IMR-90 (cell line): ENCODE measurements around the gene FIGLA. TPM values are rescaled to one million over a fixed set of nuclear protein-coding genes. Genes with fewer than 3 reads are reported as not detected.

Experiments
- ATAC-seq: fragments of 200-7000 bp; cut with Tn5 transposase; 2 replicates; pipeline ENCODE4 v1.9.1; 2020; ENCODE audit warnings: low read depth, mild to moderate bottlenecking, moderate library complexity
- BruUV-seq: library from RNA; stranded (reverse); fragments of 400-500 nt; replicated peaks from 2 replicates; lab custom pipeline; 2021; lab: Mats Ljungman, UMichigan
- CTCF ChIA-PET: fragments of 300-600 bp; formaldehyde crosslinking; extraction: SDS; loops from one replicate; lab custom pipeline; 2021; ENCODE audit warnings: antibody characterized with exemption; lab: Yijun Ruan, JAX
- POLR2A ChIA-PET: fragments of 300-600 bp; sonication (Branson Sonifier 250); formaldehyde crosslinking; loops from one replicate; lab custom pipeline; 2022; ENCODE audit warnings: antibody characterized with exemption; ENCODE audit not compliant: unreplicated experiment; lab: Charles Lee
- DNase-seq: peaks from one replicate; pipeline ENCODE4 v3.0.0; 2013
- H2AFZ ChIP-seq: replicated peaks from 2 replicates; pipeline ENCODE3; 2013; ENCODE audit warnings: low read length, mild to moderate bottlenecking; ENCODE audit not compliant: poor library complexity
- H2AK5ac ChIP-seq: 2 replicates; pipeline ENCODE4 v1.6.1; 2013; ENCODE audit warnings: low read depth, low read length, inconsistent platforms
- H2AK9ac ChIP-seq: replicated peaks from 2 replicates; pipeline ENCODE3; 2013; ENCODE audit warnings: mild to moderate bottlenecking, low read depth, low read length, moderate library complexity; ENCODE audit not compliant: poor library complexity
- H2BK120ac ChIP-seq: 2 replicates; pipeline ENCODE4 v1.6.1; 2013; ENCODE audit warnings: low read depth, low read length, inconsistent platforms
- H2BK15ac ChIP-seq: 3 replicates; pipeline ENCODE4 v1.6.1; 2013; ENCODE audit warnings: low read depth, low read length, inconsistent platforms
- H2BK20ac ChIP-seq: 2 replicates; pipeline ENCODE4 v1.6.1; 2013; ENCODE audit warnings: low read depth, mild to moderate bottlenecking, inconsistent platforms, low read length, moderate library complexity
- H2BK5ac ChIP-seq: 2 replicates; pipeline ENCODE4 v1.6.1; 2013; ENCODE audit warnings: mild to moderate bottlenecking, low read depth, low read length, inconsistent platforms; ENCODE audit not compliant: poor library complexity, severe bottlenecking
- H3K14ac ChIP-seq: replicated peaks from 2 replicates; pipeline ENCODE4 v1.6.1; 2013; ENCODE audit warnings: low read depth, low read length, inconsistent platforms
- H3K18ac ChIP-seq: 2 replicates; pipeline ENCODE4 v1.6.1; 2013; ENCODE audit warnings: low read depth, low read length, control low read depth
- H3K23ac ChIP-seq: 2 replicates; pipeline ENCODE4 v1.6.1; 2013; ENCODE audit warnings: low read depth, low read length, inconsistent platforms
- H3K27ac ChIP-seq: 2 replicates; pipeline ENCODE4 v1.5.1; 2013; ENCODE audit warnings: mild to moderate bottlenecking, control low read depth, low read length; ENCODE audit not compliant: insufficient read depth
- H3K27me3 ChIP-seq: 2 replicates; pipeline ENCODE4 v1.6.1; 2013; ENCODE audit warnings: low read length; ENCODE audit not compliant: control insufficient read depth, insufficient read depth
- H3K36me3 ChIP-seq: 2 replicates; pipeline ENCODE4 v1.6.1; 2013; ENCODE audit warnings: low read length, mixed read lengths; ENCODE audit not compliant: control insufficient read depth, insufficient read depth
- H3K4ac ChIP-seq: 2 replicates; pipeline ENCODE4 v1.6.1; 2013; ENCODE audit warnings: low read depth, low read length, inconsistent platforms
- H3K4me1 ChIP-seq: 2 replicates; pipeline ENCODE4 v1.6.1; 2013; ENCODE audit warnings: low read length, mixed read lengths; ENCODE audit not compliant: control insufficient read depth, insufficient read depth
- H3K4me2 ChIP-seq: 2 replicates; pipeline ENCODE4 v1.6.1; 2013; ENCODE audit warnings: low read depth, mild to moderate bottlenecking, control low read depth, low read length, moderate library complexity
- H3K4me3 ChIP-seq: 2 replicates; pipeline ENCODE4 v1.5.1; 2013; ENCODE audit warnings: low read depth, mild to moderate bottlenecking, control low read depth, low read length, moderate library complexity; ENCODE audit not compliant: insufficient read depth
- H3K56ac ChIP-seq: 2 replicates; pipeline ENCODE4 v1.6.1; 2013; ENCODE audit warnings: low read length, inconsistent platforms; ENCODE audit not compliant: insufficient read depth; ENCODE audit errors: extremely low read depth
- H3K79me1 ChIP-seq, 2 experiments: 2 replicates each; pipeline ENCODE4 v1.6.1; 2013; ENCODE audit warnings: low read length in 2 of 2, inconsistent platforms in 1 of 2, low read depth in 1 of 2
- H3K9ac ChIP-seq: 2 replicates; pipeline ENCODE4 v1.6.1; 2013; ENCODE audit warnings: low read depth, low read length, control low read depth
- H3K9me1 ChIP-seq: 2 replicates; pipeline ENCODE4 v1.6.1; 2013; ENCODE audit warnings: low read length, inconsistent platforms; ENCODE audit not compliant: insufficient read depth
- H3K9me3 ChIP-seq: 2 replicates; pipeline ENCODE4 v1.6.1; 2013; ENCODE audit warnings: low read length; ENCODE audit not compliant: control insufficient read depth, insufficient read depth
- H4K20me1 ChIP-seq: 2 replicates; pipeline ENCODE4 v1.6.1; 2013; ENCODE audit warnings: low read length, inconsistent platforms; ENCODE audit not compliant: insufficient read depth
- H4K5ac ChIP-seq: 2 replicates; pipeline ENCODE4 v1.6.1; 2013; ENCODE audit warnings: mild to moderate bottlenecking, low read depth, low read length, control low read depth
- H4K8ac ChIP-seq, 2 experiments: 2 replicates each; pipeline ENCODE4 v1.6.1; 2013; ENCODE audit warnings: low read depth in 2 of 2, low read length in 2 of 2, control low read depth in 1 of 2, inconsistent platforms in 1 of 2
- H4K91ac ChIP-seq: 2 replicates; pipeline ENCODE4 v1.6.1; 2013; ENCODE audit warnings: low read depth, low read length, inconsistent platforms; ENCODE audit not compliant: insufficient read depth
- CHD1 ChIP-seq: IDR thresholded peaks from 2 replicates; pipeline ENCODE4 v1.6.1; 2012; ENCODE audit warnings: low read depth, low read length, improper control_type of control experiment
- FOS ChIP-seq: fragments of 150-350 bp; IDR thresholded peaks from 2 replicates; pipeline ENCODE4 v1.6.1; 2016; ENCODE audit warnings: low read depth, low read length
- MAFK ChIP-seq: IDR thresholded peaks from 2 replicates; pipeline ENCODE4 v1.6.1; 2012; ENCODE audit warnings: low read depth, low read length, improper control_type of control experiment
- MAZ ChIP-seq: IDR thresholded peaks from 2 replicates; pipeline ENCODE4 v1.6.1; 2012; ENCODE audit warnings: low read depth, mild to moderate bottlenecking, low read length, improper control_type of control experiment, moderate library complexity, borderline replicate concordance
- MXI1 ChIP-seq: IDR thresholded peaks from 2 replicates; pipeline ENCODE4 v1.6.1; 2012; ENCODE audit warnings: low read depth, mild to moderate bottlenecking, low read length, moderate library complexity, borderline replicate concordance
- NFE2L2 ChIP-seq: fragments of 150-350 bp; IDR thresholded peaks from 2 replicates; pipeline ENCODE4 v1.6.1; 2016; ENCODE audit warnings: low read depth, mild to moderate bottlenecking, low read length
- POLR2A ChIP-seq: IDR thresholded peaks from 2 replicates; pipeline ENCODE4 v1.6.1; 2012; ENCODE audit warnings: mild to moderate bottlenecking, low read depth, low read length
- RAD21 ChIP-seq: IDR thresholded peaks from 2 replicates; pipeline ENCODE4 v1.6.1; 2012; ENCODE audit warnings: low read length, improper control_type of control experiment
- RCOR1 ChIP-seq: IDR thresholded peaks from 2 replicates; pipeline ENCODE4 v1.6.1; 2012; ENCODE audit warnings: mild to moderate bottlenecking, low read length, improper control_type of control experiment; ENCODE audit not compliant: insufficient replicate concordance
- RFX5 ChIP-seq: IDR thresholded peaks from 2 replicates; pipeline ENCODE4 v1.8.0; 2012; ENCODE audit warnings: low read depth, mild to moderate bottlenecking, low read length, moderate library complexity
- SMC3 ChIP-seq: fragments of 150-350 bp; IDR thresholded peaks from 2 replicates; pipeline ENCODE4 v1.6.1; 2016; ENCODE audit warnings: low read depth, mild to moderate bottlenecking, antibody characterized with exemption, low read length, moderate library complexity
- WGBS, 2 experiments: methylation state at CpG; one replicate each; pipeline versions ENCODE4 v1.1.5 to v1.1.7; 2013; ENCODE audit warnings: missing lambda C conversion rate in 2 of 2; ENCODE audit not compliant: insufficient read length in 1 of 2; ENCODE audit errors: extremely low coverage in 2 of 2; 5-methylcytosine and 5-hydroxymethylcytosine counted together
- dilution Hi-C: fragments of 300-500 bp; cut with HindIII; formaldehyde crosslinking; loops from one replicate; pipeline ENCODE4 v1.14.3; 2018; ENCODE audit warnings: low sequenced_read_pairs; ENCODE audit not compliant: unreplicated experiment
- in situ Hi-C: fragments of 300-500 bp; cut with MboI; formaldehyde crosslinking; loops from 3 replicates; pipeline ENCODE4 v1.14.3; 2019; ENCODE audit warnings: low sequenced_read_pairs, inconsistent platforms, mixed read lengths
- intact Hi-C: fragments of 100-400 bp; cut with micrococcal nuclease; formaldehyde crosslinking; loops from 2 replicates; pipeline ENCODE4 v1.10.0; 2022
- polyA plus RNA-seq, 3 experiments: library from polyadenylated mRNA; depleted of rRNA; stranded (reverse); fragments of >200 nt; gene quantifications; 2 replicates each; pipeline ENCODE4 v1.2.3, GENCODE V29; 2012; ENCODE audit warnings: low replicate concordance in 1 of 3
- total RNA-seq: library from RNA; depleted of rRNA; stranded (reverse); fragments of >200 nt; gene quantifications from 2 replicates; pipeline ENCODE4 v1.2.3, GENCODE V29; 2012
- TF ChIP-seq, protein P1 (sequence below): conservative IDR thresholded peaks from 2 replicates; pipeline ENCODE4 v1.5.1; 2012; ENCODE audit warnings: mild to moderate bottlenecking, low read depth, low read length, improper control_type of control experiment
- TF ChIP-seq, protein P2 (sequence below): fragments of 150-350 bp; IDR thresholded peaks from 2 replicates; pipeline ENCODE4 v1.6.1; 2017; ENCODE audit warnings: mild to moderate bottlenecking, antibody characterized with exemption, low read length, low read depth
- TF ChIP-seq, protein P3 (sequence below): fragments of 150-350 bp; IDR thresholded peaks from 2 replicates; pipeline ENCODE4 v1.6.1; 2016; ENCODE audit warnings: low read depth, mild to moderate bottlenecking, low read length, moderate library complexity, borderline replicate concordance

Gene FIGLA
- total and polyA plus RNA-seq, 2 of the 4 experiments (the other 2 are of a cell fraction): not detected

DNA sequence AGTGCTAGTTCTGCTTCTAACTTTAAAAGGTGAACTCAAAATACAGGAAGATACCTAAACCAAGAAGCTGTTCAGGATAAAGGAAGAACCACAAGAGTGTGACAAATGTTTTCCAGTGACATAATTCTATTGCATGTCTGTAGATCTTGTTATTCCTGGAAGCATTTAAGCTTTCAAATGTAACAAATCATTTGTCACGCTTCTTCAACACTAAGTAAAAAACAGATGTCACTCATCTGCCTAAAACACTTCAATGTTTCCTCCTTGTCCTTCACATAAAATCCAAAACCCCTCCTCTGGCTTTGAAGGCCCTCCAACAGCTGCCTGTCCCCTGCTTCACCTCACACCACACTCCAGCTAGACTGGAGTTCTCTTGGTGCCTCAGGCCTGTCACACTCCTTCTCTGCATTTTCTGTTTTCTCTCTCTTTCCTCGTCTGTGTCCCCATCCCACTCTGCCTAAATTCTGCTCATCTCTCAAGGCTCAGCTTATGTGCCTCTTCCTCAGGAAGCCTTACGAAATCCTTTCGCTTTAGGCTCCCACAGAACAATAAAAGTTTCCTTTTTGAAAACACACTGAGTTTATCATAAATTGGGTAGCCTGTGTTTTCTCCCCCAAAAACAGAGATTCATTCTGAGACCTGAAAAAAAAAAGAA is 36.4 kb upstream of the FIGLA start:
- dilution Hi-C loops: no loop called here
- Histone ChIP-seq H3K9ac (no peak overlapping the region), H3K9me1 (no peaks in the 10 kb centered on the region), H3K18ac (no peak overlapping the region), H4K5ac (no peak overlapping the region), H3K4ac (no peak overlapping the region), H3K9me3 (no peaks in the 10 kb centered on the region), H4K8ac (no peak overlapping the region), H3K23ac (no peak overlapping the region), H3K56ac (no peak overlapping the region), H3K79me1 (no peaks in the 10 kb centered on the region), H4K91ac (no peak overlapping the region), H2AK9ac (no peak overlapping the region), H2BK5ac (no peak overlapping the region), H2AK5ac (no peak overlapping the region), H4K20me1 (no peaks in the 10 kb centered on the region), H3K4me2 (no peak overlapping the region), H3K4me1 (no peaks in the 10 kb centered on the region), H3K36me3 (no peaks in the 10 kb centered on the region), H3K27me3 (peaks cover 16% of the 10 kb centered on the region), H2BK20ac (no peak overlapping the region), H2BK15ac (no peak overlapping the region), H3K27ac (no peak overlapping the region), H3K4me3 (no peak overlapping the region), H3K14ac (no peak overlapping the region), H2BK120ac (no peak overlapping the region), H2AFZ (no peak overlapping the region)
- 10% methylated on average over 2 of the region's 4 CpGs; no CpG with 5 or more reads in 1 of the 2 experiments for WGBS, 2 experiments
- TF ChIP-seq RFX5 (no peak), MAZ (no peak), RAD21 (no peak), RCOR1 (no peak), CHD1 (no peak), FOS (no peak), SMC3 (no peak), POLR2A (no peak), MXI1 (no peak), NFE2L2 (no peak), MAFK (no peak)
- TF ChIP-seq, protein P1, sequence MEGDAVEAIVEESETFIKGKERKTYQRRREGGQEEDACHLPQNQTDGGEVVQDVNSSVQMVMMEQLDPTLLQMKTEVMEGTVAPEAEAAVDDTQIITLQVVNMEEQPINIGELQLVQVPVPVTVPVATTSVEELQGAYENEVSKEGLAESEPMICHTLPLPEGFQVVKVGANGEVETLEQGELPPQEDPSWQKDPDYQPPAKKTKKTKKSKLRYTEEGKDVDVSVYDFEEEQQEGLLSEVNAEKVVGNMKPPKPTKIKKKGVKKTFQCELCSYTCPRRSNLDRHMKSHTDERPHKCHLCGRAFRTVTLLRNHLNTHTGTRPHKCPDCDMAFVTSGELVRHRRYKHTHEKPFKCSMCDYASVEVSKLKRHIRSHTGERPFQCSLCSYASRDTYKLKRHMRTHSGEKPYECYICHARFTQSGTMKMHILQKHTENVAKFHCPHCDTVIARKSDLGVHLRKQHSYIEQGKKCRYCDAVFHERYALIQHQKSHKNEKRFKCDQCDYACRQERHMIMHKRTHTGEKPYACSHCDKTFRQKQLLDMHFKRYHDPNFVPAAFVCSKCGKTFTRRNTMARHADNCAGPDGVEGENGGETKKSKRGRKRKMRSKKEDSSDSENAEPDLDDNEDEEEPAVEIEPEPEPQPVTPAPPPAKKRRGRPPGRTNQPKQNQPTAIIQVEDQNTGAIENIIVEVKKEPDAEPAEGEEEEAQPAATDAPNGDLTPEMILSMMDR: no peak
- TF ChIP-seq, protein P2, sequence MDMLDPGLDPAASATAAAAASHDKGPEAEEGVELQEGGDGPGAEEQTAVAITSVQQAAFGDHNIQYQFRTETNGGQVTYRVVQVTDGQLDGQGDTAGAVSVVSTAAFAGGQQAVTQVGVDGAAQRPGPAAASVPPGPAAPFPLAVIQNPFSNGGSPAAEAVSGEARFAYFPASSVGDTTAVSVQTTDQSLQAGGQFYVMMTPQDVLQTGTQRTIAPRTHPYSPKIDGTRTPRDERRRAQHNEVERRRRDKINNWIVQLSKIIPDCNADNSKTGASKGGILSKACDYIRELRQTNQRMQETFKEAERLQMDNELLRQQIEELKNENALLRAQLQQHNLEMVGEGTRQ: no peak
- TF ChIP-seq, protein P3, sequence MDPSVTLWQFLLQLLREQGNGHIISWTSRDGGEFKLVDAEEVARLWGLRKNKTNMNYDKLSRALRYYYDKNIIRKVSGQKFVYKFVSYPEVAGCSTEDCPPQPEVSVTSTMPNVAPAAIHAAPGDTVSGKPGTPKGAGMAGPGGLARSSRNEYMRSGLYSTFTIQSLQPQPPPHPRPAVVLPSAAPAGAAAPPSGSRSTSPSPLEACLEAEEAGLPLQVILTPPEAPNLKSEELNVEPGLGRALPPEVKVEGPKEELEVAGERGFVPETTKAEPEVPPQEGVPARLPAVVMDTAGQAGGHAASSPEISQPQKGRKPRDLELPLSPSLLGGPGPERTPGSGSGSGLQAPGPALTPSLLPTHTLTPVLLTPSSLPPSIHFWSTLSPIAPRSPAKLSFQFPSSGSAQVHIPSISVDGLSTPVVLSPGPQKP: no peak
- intact Hi-C loops: no loop called here
- DNase-seq (no peak), ATAC-seq (no peak)
- ChIA-PET CTCF (no interaction called here), POLR2A (no interaction called here)
- BruUV-seq: no TSS peak
- in situ Hi-C loops: no loop called here
